ENCODE data around the gene TGFB3. TPM values are rescaled to one million over a fixed set of nuclear protein-coding genes. Genes with fewer than 3 reads are reported as not detected.
A peak's percentile ranks its signal among the peaks of the same experiment; 100 is the strongest.

The TGFB3 gene
- total RNA-seq, 1 experiment from 2014 or later: 1.7 TPM

DNA sequence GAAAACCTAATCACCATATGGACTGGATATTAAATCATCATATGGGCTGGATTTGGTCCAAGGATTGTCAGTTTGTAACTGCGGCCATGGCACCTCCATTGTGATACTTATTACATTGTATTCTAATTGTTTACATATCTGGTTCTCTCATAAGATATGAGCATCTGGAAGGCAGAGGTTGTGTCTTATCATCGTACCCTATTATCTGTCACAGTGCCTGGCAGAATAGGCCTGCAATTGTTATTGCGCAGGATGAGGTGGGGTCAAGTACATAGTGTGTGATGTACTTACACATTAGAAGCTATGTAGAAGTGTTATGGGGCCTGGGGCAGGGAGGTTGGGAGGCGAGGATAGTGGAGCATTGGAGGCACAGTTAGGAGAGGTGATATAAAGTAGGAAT lies 8.5 kb upstream of the TGFB3 start:
- ATAC-seq (no peak), DNase-seq (ENCODE audit: low spot score) (no peak)
- no peak overlapping the region for H3K4me3 Mint-ChIP-seq
- TF ChIP-seq, protein P1, sequence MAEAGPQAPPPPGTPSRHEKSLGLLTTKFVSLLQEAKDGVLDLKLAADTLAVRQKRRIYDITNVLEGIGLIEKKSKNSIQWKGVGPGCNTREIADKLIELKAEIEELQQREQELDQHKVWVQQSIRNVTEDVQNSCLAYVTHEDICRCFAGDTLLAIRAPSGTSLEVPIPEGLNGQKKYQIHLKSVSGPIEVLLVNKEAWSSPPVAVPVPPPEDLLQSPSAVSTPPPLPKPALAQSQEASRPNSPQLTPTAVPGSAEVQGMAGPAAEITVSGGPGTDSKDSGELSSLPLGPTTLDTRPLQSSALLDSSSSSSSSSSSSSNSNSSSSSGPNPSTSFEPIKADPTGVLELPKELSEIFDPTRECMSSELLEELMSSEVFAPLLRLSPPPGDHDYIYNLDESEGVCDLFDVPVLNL (CRISPR knock-in tag; IDR thresholded peaks at IDR 0.05; ENCODE audit: borderline replicate concordance, low read depth): no peak
- TF ChIP-seq GRHL2 (CRISPR knock-in tag; IDR thresholded peaks at IDR 0.05; ENCODE audit: insufficient replicate concordance, severe bottlenecking) (no peak), GABPB1 (CRISPR knock-in tag; IDR thresholded peaks at IDR 0.05) (no peak)
- TF ChIP-seq, protein P2, sequence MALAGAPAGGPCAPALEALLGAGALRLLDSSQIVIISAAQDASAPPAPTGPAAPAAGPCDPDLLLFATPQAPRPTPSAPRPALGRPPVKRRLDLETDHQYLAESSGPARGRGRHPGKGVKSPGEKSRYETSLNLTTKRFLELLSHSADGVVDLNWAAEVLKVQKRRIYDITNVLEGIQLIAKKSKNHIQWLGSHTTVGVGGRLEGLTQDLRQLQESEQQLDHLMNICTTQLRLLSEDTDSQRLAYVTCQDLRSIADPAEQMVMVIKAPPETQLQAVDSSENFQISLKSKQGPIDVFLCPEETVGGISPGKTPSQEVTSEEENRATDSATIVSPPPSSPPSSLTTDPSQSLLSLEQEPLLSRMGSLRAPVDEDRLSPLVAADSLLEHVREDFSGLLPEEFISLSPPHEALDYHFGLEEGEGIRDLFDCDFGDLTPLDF (CRISPR knock-in tag; IDR thresholded peaks at IDR 0.05): no peak
- CTCF ChIA-PET: no interaction called here
- POLR2A ChIA-PET: no interaction called here
- H3K27me3 Mint-ChIP-seq (ENCODE audit: low read depth): 0 out of 2 replicates have a peak, but pooled peaks cover 2% of the 10 kb centered on the region
- no peaks in the 10 kb centered on the region for H3K36me3 Mint-ChIP-seq
- no peak overlapping the region for H3K27ac Mint-ChIP-seq
- H3K4me1 Mint-ChIP-seq: peaks cover 8% of the 10 kb centered on the region
- H3K9me3 Mint-ChIP-seq: no peaks in the 10 kb centered on the region

- Mint-ChIP-seq H3K27ac (no peak overlapping the region), H3K4me3 (no peak overlapping the region), H3K4me1 (peaks cover 8% of the 10 kb centered on the region), H3K9me3 (no peaks in the 10 kb centered on the region), H3K36me3 (no peaks in the 10 kb centered on the region), H3K27me3 (ENCODE audit: low read depth) (peaks cover 13% of the 10 kb centered on the region)
- ATAC-seq: no peak
- DNase-seq (ENCODE audit: low spot score): no peak
- TF ChIP-seq GABPB1 (CRISPR knock-in tag; IDR thresholded peaks at IDR 0.05) (0 out of 2 replicates have a peak, but pooled peaks have one; percentile 47), IRF2 (CRISPR knock-in tag; IDR thresholded peaks at IDR 0.05; ENCODE audit: borderline replicate concordance, low read depth) (no peak), KAT7 (CRISPR knock-in tag; IDR thresholded peaks at IDR 0.05; ENCODE audit: borderline replicate concordance) (no peak), ZNF416 (CRISPR knock-in tag; IDR thresholded peaks at IDR 0.05) (no peak), USF1 (CRISPR knock-in tag; IDR thresholded peaks at IDR 0.05) (no peak)
- TF ChIP-seq, protein P3, sequence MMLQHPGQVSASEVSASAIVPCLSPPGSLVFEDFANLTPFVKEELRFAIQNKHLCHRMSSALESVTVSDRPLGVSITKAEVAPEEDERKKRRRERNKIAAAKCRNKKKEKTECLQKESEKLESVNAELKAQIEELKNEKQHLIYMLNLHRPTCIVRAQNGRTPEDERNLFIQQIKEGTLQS (CRISPR knock-in tag; conservative IDR thresholded peaks at IDR 0.05): no peak
- TF ChIP-seq, protein P4, sequence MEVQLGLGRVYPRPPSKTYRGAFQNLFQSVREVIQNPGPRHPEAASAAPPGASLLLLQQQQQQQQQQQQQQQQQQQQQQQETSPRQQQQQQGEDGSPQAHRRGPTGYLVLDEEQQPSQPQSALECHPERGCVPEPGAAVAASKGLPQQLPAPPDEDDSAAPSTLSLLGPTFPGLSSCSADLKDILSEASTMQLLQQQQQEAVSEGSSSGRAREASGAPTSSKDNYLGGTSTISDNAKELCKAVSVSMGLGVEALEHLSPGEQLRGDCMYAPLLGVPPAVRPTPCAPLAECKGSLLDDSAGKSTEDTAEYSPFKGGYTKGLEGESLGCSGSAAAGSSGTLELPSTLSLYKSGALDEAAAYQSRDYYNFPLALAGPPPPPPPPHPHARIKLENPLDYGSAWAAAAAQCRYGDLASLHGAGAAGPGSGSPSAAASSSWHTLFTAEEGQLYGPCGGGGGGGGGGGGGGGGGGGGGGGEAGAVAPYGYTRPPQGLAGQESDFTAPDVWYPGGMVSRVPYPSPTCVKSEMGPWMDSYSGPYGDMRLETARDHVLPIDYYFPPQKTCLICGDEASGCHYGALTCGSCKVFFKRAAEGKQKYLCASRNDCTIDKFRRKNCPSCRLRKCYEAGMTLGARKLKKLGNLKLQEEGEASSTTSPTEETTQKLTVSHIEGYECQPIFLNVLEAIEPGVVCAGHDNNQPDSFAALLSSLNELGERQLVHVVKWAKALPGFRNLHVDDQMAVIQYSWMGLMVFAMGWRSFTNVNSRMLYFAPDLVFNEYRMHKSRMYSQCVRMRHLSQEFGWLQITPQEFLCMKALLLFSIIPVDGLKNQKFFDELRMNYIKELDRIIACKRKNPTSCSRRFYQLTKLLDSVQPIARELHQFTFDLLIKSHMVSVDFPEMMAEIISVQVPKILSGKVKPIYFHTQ (CRISPR knock-in tag; IDR thresholded peaks at IDR 0.05): no peak
- POLR2A ChIA-PET: no interaction called here
- CTCF ChIA-PET: interaction anchor here (1.8 kb wide), 1 partner anchor 10 kb away, joined by 6 read pairs; no protein-coding TSS in a partner anchor
Measured at GRCh38 chr14:75989134-75989533, 7.3 kb upstream of the TGFB3 start.

DNA sequence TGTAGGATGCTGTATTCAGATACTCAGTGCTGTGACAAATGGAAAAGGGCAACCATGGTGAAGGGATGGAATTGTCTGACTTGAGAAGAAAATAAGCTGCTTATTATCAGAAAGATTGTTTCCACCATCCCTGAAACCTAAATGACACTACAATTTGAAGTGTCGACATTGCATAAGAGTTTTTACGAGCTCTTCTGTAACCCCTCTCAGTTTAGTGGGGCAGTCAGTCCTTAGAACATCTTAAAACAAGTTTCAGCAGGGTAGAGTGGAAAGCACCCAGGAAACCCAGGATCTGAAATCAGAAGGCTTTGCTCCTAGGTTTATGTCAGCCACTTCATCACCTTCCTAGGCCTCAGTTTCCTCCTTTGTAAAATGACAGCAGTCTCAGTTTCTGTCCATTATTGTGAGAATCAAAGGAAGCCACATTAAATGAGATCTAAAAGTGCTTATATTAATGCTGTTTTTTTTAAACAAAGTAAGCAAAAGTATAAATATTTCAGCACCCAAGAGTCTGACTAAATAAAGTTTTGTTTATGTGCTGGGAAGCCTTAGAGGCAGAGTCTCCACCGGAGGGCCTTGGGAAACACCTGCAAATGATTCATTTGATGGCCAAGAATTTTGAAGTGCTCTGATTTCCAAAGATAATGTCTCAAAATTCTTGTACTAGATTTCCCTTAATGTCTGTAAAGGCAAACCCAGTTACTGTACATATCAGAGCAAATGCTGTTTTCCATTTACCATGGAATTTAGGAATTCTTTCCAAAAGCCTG lies 5.6 kb upstream of the TGFB3 start:
- peaks cover 10% of the 10 kb centered on the region for H3K4me1 Mint-ChIP-seq
- no peak for ATAC-seq
- H3K27ac Mint-ChIP-seq: no peak overlapping the region
- H3K36me3 Mint-ChIP-seq: no peaks in the 10 kb centered on the region
- TF ChIP-seq ZNF121 (CRISPR knock-in tag; IDR thresholded peaks at IDR 0.05) (no peak), SOX15 (CRISPR knock-in tag; IDR thresholded peaks at IDR 0.05) (no peak), CTCF (IDR thresholded peaks at IDR 0.05) (no peak), ZNF416 (CRISPR knock-in tag; IDR thresholded peaks at IDR 0.05) (no peak)
- TF ChIP-seq, protein P3 (CRISPR knock-in tag; conservative IDR thresholded peaks at IDR 0.05): no peak
- POLR2A ChIA-PET: no interaction called here
- CTCF ChIA-PET: no interaction called here
- H3K9me3 Mint-ChIP-seq: no peaks in the 10 kb centered on the region
- no peak for DNase-seq (ENCODE audit: low spot score)
- no peak overlapping the region for H3K4me3 Mint-ChIP-seq
- peaks cover 28% of the 10 kb centered on the region for H3K27me3 Mint-ChIP-seq (ENCODE audit: low read depth)

All from WTC11 (cell line).